ENCODE data around the gene SCN1B. TPM values are rescaled to one million over a fixed set of nuclear protein-coding genes. Genes with fewer than 3 reads are reported as not detected.
A peak's percentile ranks its signal among the peaks of the same experiment; 100 is the strongest.

Gene SCN1B
- total and polyA plus RNA-seq, 3 donors from 2014 or later = 3.5 to 7.5 (median 6.6) TPM

DNA sequence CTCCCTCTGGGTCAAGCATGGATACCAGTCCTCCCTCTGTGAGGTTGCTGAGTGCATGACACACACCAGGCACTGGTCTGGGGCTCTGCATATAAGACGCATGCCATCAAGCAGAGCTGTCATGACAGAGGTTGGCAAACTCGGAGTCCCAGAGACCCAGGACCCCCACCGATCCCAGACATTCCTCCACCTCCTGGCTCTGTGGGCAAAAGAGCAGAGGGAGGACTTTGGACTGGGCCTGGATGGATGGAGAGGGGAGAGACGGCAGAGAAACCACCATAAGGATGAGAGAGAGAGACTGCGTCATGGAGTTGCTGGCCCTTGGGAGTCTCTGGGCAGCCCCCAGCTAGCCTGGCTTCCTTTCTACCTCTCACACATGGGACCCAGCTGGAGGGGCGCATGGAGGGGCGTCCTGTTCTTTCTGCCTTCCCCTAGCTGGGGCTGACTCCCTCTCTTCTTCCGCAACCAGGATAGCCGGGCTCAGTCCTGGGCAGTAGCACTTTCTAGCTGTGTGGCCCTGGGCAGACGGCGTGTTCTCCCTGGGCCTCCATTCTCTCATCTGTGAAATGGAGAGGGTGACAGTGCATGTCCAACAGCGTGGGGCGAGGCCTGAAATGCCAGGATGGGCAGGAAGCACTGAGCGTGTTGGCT lies 12.8 kb downstream of the SCN1B start:
- Histone ChIP-seq H3K36me3 (ENCODE audit: low read depth, missing control alignments) (no peaks in the 10 kb centered on the region), H3K4me1 (peaks cover 30% of the 10 kb centered on the region), H3K4me3 (no peak overlapping the region), H3K27me3 (no peaks in the 10 kb centered on the region), H3K27ac (no peak overlapping the region), H3K9me3 (no peaks in the 10 kb centered on the region)
- no peak for DNase-seq
- intact Hi-C loops (cut with DNase I; ENCODE audit: low total_unique reads) = no loop called here
- TF ChIP-seq POLR2A (IDR thresholded peaks at IDR 0.05) (no peak), CTCF (IDR thresholded peaks at IDR 0.05) (no peak)
- WGBS, 2 donors = 79 to 89% methylated on average over 10 to 14 of the region's 14 CpGs

DNA sequence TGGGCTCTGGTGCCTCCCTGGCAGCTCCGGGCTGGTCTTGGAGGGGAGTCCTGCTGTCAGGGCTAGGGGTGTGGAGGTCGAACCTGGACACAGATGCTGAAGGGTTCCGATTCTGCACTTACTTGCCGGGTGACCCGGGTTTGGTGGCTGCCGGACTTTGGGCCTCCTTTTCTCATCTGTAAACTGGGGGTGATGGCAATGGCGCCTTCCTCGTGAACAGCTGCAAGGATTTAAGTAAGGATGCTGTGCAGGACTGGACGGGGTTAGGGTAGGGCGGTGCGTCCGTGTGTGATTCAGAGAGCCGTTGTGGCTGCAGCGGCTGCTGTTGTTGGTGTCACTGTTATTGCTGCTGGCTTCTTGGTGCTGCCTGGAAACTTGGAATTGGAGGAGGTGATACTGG lies 13.6 kb downstream of the SCN1B start:
- Histone ChIP-seq H3K36me3 (ENCODE audit: low read depth, missing control alignments) (no peaks in the 10 kb centered on the region), H3K9me3 (no peaks in the 10 kb centered on the region), H3K27ac (no peak overlapping the region), H3K27me3 (no peaks in the 10 kb centered on the region), H3K4me3 (no peak overlapping the region), H3K4me1 (peaks cover 25% of the 10 kb centered on the region)
- 90 to 91% methylated on average over 14 of the region's 14 CpGs for WGBS, 2 donors
- intact Hi-C loops (cut with DNase I; ENCODE audit: low total_unique reads) = no loop called here
- TF ChIP-seq POLR2A (IDR thresholded peaks at IDR 0.05) (no peak), CTCF (IDR thresholded peaks at IDR 0.05) (no peak)
- no peak for DNase-seq

DNA sequence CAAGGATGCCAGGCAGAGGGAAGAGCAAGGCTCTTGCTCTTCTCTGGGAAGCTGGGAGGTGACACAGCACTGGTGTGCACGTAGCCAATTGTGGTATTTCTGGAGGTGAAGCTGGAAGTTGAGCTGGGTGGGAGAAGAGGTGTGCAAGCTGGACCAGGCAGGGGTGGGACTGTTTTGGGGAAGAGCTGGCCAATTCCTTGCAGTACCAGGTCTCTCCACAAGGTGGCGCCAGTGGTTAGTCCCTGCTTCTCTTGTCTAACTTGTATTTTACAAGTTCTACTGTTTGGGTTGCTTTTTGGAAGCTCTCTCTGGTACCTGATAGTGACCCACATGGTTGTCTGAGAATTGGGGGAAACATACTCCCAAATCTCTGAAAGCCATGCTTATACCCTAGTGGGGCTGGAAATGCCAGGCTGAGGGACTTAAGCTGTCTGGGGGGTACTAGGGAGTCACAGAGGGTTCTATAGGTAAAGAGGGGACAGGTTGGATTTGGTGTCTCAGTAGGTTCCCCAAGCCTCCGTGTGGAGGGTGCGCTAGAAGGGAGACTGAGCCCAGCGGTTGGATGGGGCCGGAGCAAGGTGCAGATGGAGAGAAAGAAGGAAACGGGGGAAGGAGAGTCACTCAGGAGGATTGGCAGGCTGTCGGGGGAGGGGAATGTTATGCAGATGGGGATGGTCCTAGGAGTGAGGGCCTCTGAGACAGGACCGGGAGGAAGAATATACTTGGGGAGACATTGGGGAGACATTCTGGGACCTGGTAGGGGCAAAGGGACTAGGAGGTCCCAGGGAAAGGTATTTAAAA lies 14.2 kb downstream of the SCN1B start:
- H3K36me3 ChIP-seq (ENCODE audit: low read depth, missing control alignments) = no peaks in the 10 kb centered on the region
- H3K27ac ChIP-seq = no peak overlapping the region
- 70 to 72% methylated on average over 9 of the region's 9 CpGs for WGBS, 2 donors
- peaks cover 24% of the 10 kb centered on the region for H3K4me1 ChIP-seq
- H3K9me3 ChIP-seq = no peaks in the 10 kb centered on the region
- intact Hi-C loops (cut with DNase I; ENCODE audit: low total_unique reads) = no loop called here
- peak; percentile 83 to 99 (median 93) for TF ChIP-seq CTCF (IDR thresholded peaks at IDR 0.05)
- TF ChIP-seq POLR2A (IDR thresholded peaks at IDR 0.05) = no peak
- peak; percentile 78 for DNase-seq
- no peaks in the 10 kb centered on the region for H3K27me3 ChIP-seq
- H3K4me3 ChIP-seq = no peak overlapping the region

GRCh38 chr19:35045667-35046300 lies 15.5 kb downstream of the SCN1B start:
- peaks cover 15% of the 10 kb centered on the region for H3K4me1 ChIP-seq
- no peak for TF ChIP-seq POLR2A (IDR thresholded peaks at IDR 0.05)
- no peak for TF ChIP-seq CTCF (IDR thresholded peaks at IDR 0.05)
- H3K36me3 ChIP-seq (ENCODE audit: low read depth, missing control alignments) = no peaks in the 10 kb centered on the region
- intact Hi-C loops (cut with DNase I; ENCODE audit: low total_unique reads) = no loop called here
- no peak overlapping the region for H3K4me3 ChIP-seq
- H3K27me3 ChIP-seq = no peaks in the 10 kb centered on the region
- WGBS, 2 donors = 68 to 78% methylated on average over 8 to 10 of the region's 10 CpGs
- DNase-seq = no peak
- no peak overlapping the region for H3K27ac ChIP-seq
- no peaks in the 10 kb centered on the region for H3K9me3 ChIP-seq
